ENCODE measurements around the gene PTAR1.

- TF ChIP-seq, protein P1, sequence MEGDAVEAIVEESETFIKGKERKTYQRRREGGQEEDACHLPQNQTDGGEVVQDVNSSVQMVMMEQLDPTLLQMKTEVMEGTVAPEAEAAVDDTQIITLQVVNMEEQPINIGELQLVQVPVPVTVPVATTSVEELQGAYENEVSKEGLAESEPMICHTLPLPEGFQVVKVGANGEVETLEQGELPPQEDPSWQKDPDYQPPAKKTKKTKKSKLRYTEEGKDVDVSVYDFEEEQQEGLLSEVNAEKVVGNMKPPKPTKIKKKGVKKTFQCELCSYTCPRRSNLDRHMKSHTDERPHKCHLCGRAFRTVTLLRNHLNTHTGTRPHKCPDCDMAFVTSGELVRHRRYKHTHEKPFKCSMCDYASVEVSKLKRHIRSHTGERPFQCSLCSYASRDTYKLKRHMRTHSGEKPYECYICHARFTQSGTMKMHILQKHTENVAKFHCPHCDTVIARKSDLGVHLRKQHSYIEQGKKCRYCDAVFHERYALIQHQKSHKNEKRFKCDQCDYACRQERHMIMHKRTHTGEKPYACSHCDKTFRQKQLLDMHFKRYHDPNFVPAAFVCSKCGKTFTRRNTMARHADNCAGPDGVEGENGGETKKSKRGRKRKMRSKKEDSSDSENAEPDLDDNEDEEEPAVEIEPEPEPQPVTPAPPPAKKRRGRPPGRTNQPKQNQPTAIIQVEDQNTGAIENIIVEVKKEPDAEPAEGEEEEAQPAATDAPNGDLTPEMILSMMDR (conservative IDR thresholded peaks at IDR 0.05): no peak
- no peak for TF ChIP-seq EZH2 (IDR thresholded peaks at IDR 0.05; ENCODE audit: low read depth)
Measured at GRCh38 chr9:69785757-69786156, 25.9 kb upstream of the PTAR1 start.

Measured in PC-9 (cell line).